Measurements from ENCODE around the gene DMRTA2.

DMRTA2 gene

GRCh38 chr1:50422946-50423669 lies at the start of gene DMRTA2:
DMRTA2 (minus strand) TSS chr1:50423443; CDS start chr1:50421536, 1,907 bp downstream.
- no peaks in the 10 kb centered on the region for H3K27me3 ChIP-seq (ENCODE audit: low read length)
- no peaks in the 10 kb centered on the region for H3F3A ChIP-seq (ENCODE audit: insufficient read depth)
- H3K79me2 ChIP-seq (ENCODE audit: insufficient read depth, low read length) = no peaks in the 10 kb centered on the region
- H3K36me3 ChIP-seq (ENCODE audit: low read length) = no peaks in the 10 kb centered on the region
- H3K4me3 ChIP-seq (ENCODE audit: insufficient read depth, low read length, poor library complexity, severe bottlenecking) = no peak within 1 kb of the TSS
- H3K4me2 ChIP-seq (ENCODE audit: low read depth, low read length, poor library complexity, severe bottlenecking) = no peak within 1 kb of the TSS
- no peak within 1 kb of the TSS for H3K27ac ChIP-seq (ENCODE audit: low read depth, low read length)
- H3K9me2 ChIP-seq (replicated peaks; ENCODE audit: insufficient read depth, low read length) = no peaks in the 10 kb centered on the region
- H4K20me1 ChIP-seq (ENCODE audit: low read depth, low read length) = no peaks in the 10 kb centered on the region
- no peak within 1 kb of the TSS for H2AFZ ChIP-seq (ENCODE audit: low read depth, low read length, severe bottlenecking)
- no peaks in the 10 kb centered on the region for H3K9me3 ChIP-seq (ENCODE audit: insufficient read depth, low read length)
- TF ChIP-seq EZH2phosphoT487 (conservative IDR thresholded peaks at IDR 0.05; ENCODE audit: low read length) (no peak), CTCF (IDR thresholded peaks at IDR 0.05; ENCODE audit: insufficient read depth, low read length, poor library complexity, severe bottlenecking) (no peak)
- H3K9ac ChIP-seq (ENCODE audit: low read length) = no peak within 1 kb of the TSS

- H3K9me2 ChIP-seq (replicated peaks; ENCODE audit: insufficient read depth, low read length) = no peaks in the 10 kb centered on the region
- no peaks in the 10 kb centered on the region for H4K20me1 ChIP-seq (ENCODE audit: low read depth, low read length)
- no peak overlapping the region for H2AFZ ChIP-seq (ENCODE audit: low read depth, low read length, severe bottlenecking)
- H3F3A ChIP-seq (ENCODE audit: insufficient read depth) = no peaks in the 10 kb centered on the region
- H3K9me3 ChIP-seq (ENCODE audit: insufficient read depth, low read length) = no peaks in the 10 kb centered on the region
- no peak overlapping the region for H3K4me2 ChIP-seq (ENCODE audit: low read depth, low read length, poor library complexity, severe bottlenecking)
- no peaks in the 10 kb centered on the region for H3K27me3 ChIP-seq (ENCODE audit: low read length)
- TF ChIP-seq CTCF (IDR thresholded peaks at IDR 0.05; ENCODE audit: insufficient read depth, low read length, poor library complexity, severe bottlenecking) (no peak), EZH2phosphoT487 (conservative IDR thresholded peaks at IDR 0.05; ENCODE audit: low read length) (no peak)
- H3K9ac ChIP-seq (ENCODE audit: low read length) = no peak overlapping the region
- no peak overlapping the region for H3K4me3 ChIP-seq (ENCODE audit: insufficient read depth, low read length, poor library complexity, severe bottlenecking)
- H3K27ac ChIP-seq (ENCODE audit: low read depth, low read length) = no peak overlapping the region
- H3K36me3 ChIP-seq (ENCODE audit: low read length) = peaks cover 18% of the 10 kb centered on the region
- no peaks in the 10 kb centered on the region for H3K79me2 ChIP-seq (ENCODE audit: insufficient read depth, low read length)
Observed at GRCh38 chr1:50471967-50472366, 48.7 kb upstream of the DMRTA2 start.

DNA sequence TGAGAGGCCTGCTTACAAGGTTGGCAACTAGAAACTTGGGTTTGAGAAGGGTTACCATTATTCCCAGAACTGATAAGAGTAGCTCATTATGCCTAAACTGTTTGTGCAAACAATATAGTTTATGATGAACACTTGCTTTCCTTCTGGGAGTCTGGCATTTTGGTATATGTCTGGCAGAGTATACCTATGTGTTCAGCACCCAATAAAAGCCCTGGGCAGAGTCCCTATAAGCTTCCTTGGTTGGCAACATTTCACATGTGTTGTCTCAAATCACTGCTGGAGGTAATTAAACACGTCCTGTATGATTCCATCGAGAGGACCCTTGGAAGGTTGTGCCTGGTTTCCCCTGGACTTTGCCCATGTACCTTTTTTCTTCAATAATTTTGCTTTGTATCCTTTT lies 39.7 kb upstream of the DMRTA2 start:
- H4K20me1 ChIP-seq (ENCODE audit: low read depth, low read length) = no peaks in the 10 kb centered on the region
- H3K36me3 ChIP-seq (ENCODE audit: low read length) = no peaks in the 10 kb centered on the region
- no peaks in the 10 kb centered on the region for H3K9me2 ChIP-seq (replicated peaks; ENCODE audit: insufficient read depth, low read length)
- no peak for TF ChIP-seq CTCF (IDR thresholded peaks at IDR 0.05; ENCODE audit: insufficient read depth, low read length, poor library complexity, severe bottlenecking)
- no peak for TF ChIP-seq EZH2phosphoT487 (conservative IDR thresholded peaks at IDR 0.05; ENCODE audit: low read length)
- H3F3A ChIP-seq (ENCODE audit: insufficient read depth) = no peaks in the 10 kb centered on the region
- H2AFZ ChIP-seq (ENCODE audit: low read depth, low read length, severe bottlenecking) = no peak overlapping the region
- no peak overlapping the region for H3K4me3 ChIP-seq (ENCODE audit: insufficient read depth, low read length, poor library complexity, severe bottlenecking)
- H3K27me3 ChIP-seq (ENCODE audit: low read length) = no peaks in the 10 kb centered on the region
- H3K9ac ChIP-seq (ENCODE audit: low read length) = no peak overlapping the region
- H3K27ac ChIP-seq (ENCODE audit: low read depth, low read length) = no peak overlapping the region
- H3K79me2 ChIP-seq (ENCODE audit: insufficient read depth, low read length) = no peaks in the 10 kb centered on the region
- no peaks in the 10 kb centered on the region for H3K9me3 ChIP-seq (ENCODE audit: insufficient read depth, low read length)
- H3K4me2 ChIP-seq (ENCODE audit: low read depth, low read length, poor library complexity, severe bottlenecking) = no peak overlapping the region

Measured in SU-DHL-6 (cell line).